HG03064 (cell line): ENCODE data around the gene P2RY12.
"Not testable (repeated sequence)": the region's sequence is repeated elsewhere in the genome, so short reads cannot be mapped to it uniquely, and the experiment has no call there.

Experiments used
- ATAC-seq: cut with Tn5 transposase; IDR thresholded peaks from one replicate; pipeline ENCODE4 v1.9.1; 2021; ENCODE audit warnings: low read depth; ENCODE audit not compliant: unreplicated experiment

P2RY12 gene

GRCh38 chr3:151393941-151394340, 9.4 kb upstream of the P2RY12 start:
- no peak for ATAC-seq

GRCh38 chr3:151393146-151393830, 8.7 kb upstream of the P2RY12 start:
- ATAC-seq = no peak

GRCh38 chr3:151392191-151392590, 7.6 kb upstream of the P2RY12 start:
- not testable (repeated sequence) for ATAC-seq

- no peak for ATAC-seq
Measured at GRCh38 chr3:151391720-151392119, 7.2 kb upstream of the P2RY12 start.

GRCh38 chr3:151387842-151388241, 3.3 kb upstream of the P2RY12 start:
- ATAC-seq = no peak

GRCh38 chr3:151387432-151387831, 2.9 kb upstream of the P2RY12 start:
- no peak for ATAC-seq

GRCh38 chr3:151386056-151386455, 1.5 kb upstream of the P2RY12 start:
- ATAC-seq = no peak

- ATAC-seq = peak; percentile 56
Measured at GRCh38 chr3:151383956-151384355, 597 bp downstream of the P2RY12 start.

GRCh38 chr3:151383111-151383510, 1.4 kb downstream of the P2RY12 start:
- no peak for ATAC-seq

GRCh38 chr3:151382671-151383070, 1.9 kb downstream of the P2RY12 start:
- ATAC-seq = no peak

- no peak for ATAC-seq
Measured at GRCh38 chr3:151379083-151379734, 5.3 kb downstream of the P2RY12 start.

GRCh38 chr3:151377768-151378385, 6.7 kb downstream of the P2RY12 start:
- ATAC-seq = peak; percentile 57

GRCh38 chr3:151372063-151372820, 12.3 kb downstream of the P2RY12 start:
- no peak for ATAC-seq

GRCh38 chr3:151371526-151371925, 13.0 kb downstream of the P2RY12 start:
- no peak for ATAC-seq

GRCh38 chr3:151367448-151367847, 17.1 kb downstream of the P2RY12 start:
- no peak for ATAC-seq

- ATAC-seq = no peak
Measured at GRCh38 chr3:151366993-151367392, 17.6 kb downstream of the P2RY12 start.

GRCh38 chr3:151362751-151363174, 21.8 kb downstream of the P2RY12 start:
- no peak for ATAC-seq

GRCh38 chr3:151357463-151357850, 27.1 kb downstream of the P2RY12 start:
- no peak for ATAC-seq

- ATAC-seq = no peak
Measured at GRCh38 chr3:151356794-151357462, 27.6 kb downstream of the P2RY12 start.

- ATAC-seq = no peak
Measured at GRCh38 chr3:151351648-151352047, 32.9 kb downstream of the P2RY12 start.

GRCh38 chr3:151351219-151351618, 33.3 kb downstream of the P2RY12 start:
- no peak for ATAC-seq
